GM18498 (cell line): Measurements from ENCODE around the gene CCDC187.
"Not testable (repeated sequence)": the region's sequence is repeated elsewhere in the genome, so short reads cannot be mapped to it uniquely, and the experiment has no call there.

ENCODE experiments used
- ATAC-seq: cut with Tn5 transposase; IDR thresholded peaks from one replicate; pipeline ENCODE4 v1.9.1; 2021; ENCODE audit warnings: mild to moderate bottlenecking, moderate library complexity; ENCODE audit not compliant: unreplicated experiment

CCDC187 gene

DNA sequence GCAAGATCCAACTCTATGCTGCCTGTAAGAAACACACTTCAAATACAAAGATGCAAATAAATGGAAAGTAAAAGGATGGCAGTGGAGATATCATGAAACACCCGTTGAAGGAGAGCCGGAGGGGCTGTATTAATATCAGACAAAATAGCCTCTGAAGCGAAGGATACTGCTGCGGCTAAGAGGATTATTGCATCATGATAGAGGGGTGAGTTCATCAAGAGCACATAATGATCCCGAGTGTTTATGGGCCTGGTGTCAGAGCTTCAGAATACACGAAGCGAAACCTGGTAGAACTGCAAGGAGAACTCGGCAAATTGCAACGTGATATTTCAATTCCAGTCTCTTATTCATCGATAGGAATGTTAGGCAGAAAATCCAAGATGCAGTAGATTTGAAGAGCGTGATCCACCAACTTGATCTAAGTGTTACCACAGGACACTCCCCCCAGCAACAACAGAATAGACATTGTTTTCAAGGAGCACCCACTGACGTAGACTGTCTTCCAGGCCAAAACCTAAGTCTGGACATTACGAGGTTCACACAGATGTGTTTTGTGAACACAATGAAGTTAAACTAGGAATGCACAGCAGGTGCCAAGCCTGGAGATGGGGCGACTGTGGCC, 30.5 kb downstream of the CCDC187 start:
- ATAC-seq, result no peak

DNA sequence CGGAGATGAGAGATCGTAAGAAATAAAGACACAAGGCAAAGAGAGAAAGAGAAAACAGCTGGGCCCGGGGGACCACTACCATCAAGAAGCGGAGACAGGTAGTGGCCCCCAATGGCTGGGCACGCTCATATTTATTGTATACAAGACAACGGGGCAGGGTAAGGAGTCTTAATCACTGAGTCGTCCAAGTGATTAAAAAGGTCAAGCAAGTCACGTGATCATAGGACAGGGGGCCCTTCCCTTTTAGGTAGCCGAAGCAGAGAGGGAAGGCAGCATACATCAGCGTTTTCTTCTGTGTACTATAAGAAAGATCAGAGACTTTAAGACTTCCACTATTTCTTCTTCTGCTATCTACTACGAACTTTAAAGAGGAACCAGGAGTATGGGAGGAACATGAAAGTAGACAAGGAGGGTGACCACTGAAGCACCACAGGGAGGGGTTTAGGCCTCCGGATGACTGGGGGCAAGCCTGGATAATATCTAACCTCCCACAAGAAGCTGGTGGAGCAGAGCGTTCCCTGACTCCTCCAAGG, 33.7 kb downstream of the CCDC187 start:
- no peak for ATAC-seq

DNA sequence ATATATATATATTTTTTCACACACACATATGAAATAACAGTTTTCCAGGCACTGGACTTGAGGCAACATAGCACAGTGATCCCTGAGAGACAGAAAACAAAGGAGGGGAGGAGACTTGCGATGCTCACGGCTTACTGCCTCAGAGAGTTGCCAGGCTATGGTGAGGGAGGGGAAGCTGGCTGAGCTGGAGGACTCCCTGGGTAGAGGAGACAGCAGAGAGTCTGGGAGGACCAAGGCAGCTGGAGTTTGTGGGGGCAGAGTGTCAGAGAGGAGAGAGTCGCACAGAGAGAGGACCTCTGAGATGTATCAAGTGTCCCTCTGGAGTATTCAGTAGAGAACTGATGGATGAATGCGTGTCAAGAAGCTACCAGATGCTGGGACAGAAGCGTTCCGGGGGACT, 35.2 kb downstream of the CCDC187 start:
- no peak for ATAC-seq

DNA sequence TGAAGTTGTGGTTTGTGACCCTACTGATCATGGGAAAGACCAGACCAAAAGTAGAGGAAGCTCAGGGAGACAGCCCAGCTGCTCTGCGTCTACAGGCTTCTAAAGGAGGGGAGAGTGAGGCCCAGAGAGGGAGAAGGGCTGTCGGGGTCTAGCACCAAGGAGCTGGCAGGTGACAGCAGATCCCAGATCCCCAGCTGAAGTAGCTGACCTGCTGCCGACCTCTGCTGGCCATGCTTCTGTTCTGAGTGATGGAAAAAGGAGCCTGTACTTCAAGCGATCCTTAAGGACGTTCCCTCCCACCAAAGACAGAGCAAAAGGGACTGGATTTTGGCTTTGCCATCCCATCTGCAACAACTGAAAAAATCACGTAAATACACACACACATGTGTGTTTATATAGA, 35.6 kb downstream of the CCDC187 start:
- ATAC-seq, result no peak

DNA sequence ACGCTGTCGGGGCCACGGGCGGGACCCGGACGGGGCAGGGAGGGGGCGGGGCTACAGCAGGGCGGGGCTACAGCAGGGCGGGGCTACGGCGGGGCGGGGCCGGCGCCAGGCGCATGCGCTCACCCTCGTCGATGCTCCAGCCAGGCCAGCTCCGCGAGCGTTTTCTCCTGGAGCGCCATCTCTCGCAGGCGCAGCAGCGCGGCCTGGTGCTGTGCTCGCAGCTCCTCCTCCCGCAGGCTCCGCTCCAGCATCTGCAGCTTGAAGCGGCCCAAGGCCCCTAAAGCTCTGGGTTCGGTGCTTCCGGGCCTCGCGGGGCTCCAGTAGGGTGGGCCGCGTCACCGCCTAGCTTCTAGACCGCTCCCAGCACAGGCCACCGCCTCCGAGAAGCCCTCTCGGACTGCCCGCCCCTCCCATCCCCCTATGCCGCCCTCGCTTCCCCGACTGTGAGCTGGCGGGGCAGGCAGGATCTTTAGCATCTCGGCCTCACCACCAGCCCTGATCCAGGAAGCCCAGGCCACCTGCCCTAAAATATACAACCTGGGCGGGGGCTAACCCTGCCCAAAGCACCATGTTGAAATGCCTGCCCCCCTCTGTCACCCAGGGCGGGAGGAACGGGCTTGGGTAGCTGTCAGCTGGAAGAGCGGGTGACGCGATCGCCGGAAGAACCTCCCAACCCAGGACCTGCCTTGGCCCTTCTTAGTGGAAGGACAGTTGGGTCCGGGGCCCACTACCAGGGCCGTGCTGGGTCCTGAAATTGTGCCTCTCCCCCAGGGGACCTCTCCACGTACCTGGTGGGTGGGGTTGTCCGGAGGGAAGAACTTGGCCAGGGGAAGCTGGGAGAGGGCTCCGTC, 36.4 kb downstream of the CCDC187 start:
- ATAC-seq, result peak; percentile 78

DNA sequence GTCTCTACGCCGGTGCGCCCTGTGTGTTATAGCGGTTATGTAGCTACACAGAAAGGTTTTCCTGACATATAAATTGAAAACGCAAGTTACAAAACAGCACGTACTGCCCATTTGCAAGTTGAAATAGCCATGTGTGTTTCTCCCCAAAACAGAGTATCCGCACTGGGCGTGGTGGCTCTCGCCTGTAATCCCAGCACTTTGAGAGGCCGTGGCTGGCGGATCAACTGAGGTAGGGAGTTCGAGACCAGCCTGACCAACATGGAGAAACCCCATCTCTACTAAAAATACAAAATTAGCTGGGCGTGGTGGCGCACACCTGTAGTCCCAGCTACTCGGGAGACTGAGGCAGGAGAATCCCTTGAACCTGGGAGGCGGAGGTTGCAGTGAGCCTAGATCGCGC, 37.3 kb downstream of the CCDC187 start:
- not testable (repeated sequence) for ATAC-seq

DNA sequence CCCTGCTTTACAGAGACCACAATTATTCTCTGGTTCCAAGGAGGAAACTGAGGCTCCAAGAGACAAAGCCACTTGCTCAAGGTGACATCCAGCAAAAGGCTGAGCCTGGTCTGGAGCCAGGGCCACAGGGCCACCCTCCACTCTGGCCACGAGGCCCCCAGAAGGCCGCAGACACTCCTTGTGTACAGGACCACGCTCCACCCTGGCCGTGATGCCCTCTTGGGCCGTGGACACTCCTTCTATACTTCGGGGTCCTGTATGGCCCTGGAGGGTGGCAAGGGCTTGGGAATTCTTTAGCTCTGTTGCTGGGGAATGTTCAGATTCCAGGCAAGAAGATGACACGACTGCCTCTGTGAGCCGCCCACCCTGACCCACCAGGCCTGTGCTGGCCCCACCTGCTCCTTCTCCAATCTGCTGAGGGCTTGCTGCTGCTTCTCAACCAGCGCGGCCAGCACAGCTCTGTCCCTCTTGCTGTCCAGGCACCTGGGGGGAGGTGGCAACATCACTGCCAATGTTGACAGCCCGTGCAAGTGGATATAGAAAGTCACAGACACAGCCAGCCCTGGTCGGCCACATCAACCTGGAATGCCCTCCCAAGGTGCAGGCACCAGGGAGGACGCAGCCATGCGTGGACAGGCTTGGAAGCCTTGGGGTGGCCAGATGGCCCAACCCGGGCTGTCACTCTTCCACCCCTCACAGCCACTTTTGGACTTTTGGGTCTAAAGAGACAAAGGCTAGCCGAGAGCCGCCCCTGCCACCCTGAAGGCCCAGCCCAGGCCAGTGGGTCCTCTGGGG, 38.1 kb downstream of the CCDC187 start:
- no peak for ATAC-seq

DNA sequence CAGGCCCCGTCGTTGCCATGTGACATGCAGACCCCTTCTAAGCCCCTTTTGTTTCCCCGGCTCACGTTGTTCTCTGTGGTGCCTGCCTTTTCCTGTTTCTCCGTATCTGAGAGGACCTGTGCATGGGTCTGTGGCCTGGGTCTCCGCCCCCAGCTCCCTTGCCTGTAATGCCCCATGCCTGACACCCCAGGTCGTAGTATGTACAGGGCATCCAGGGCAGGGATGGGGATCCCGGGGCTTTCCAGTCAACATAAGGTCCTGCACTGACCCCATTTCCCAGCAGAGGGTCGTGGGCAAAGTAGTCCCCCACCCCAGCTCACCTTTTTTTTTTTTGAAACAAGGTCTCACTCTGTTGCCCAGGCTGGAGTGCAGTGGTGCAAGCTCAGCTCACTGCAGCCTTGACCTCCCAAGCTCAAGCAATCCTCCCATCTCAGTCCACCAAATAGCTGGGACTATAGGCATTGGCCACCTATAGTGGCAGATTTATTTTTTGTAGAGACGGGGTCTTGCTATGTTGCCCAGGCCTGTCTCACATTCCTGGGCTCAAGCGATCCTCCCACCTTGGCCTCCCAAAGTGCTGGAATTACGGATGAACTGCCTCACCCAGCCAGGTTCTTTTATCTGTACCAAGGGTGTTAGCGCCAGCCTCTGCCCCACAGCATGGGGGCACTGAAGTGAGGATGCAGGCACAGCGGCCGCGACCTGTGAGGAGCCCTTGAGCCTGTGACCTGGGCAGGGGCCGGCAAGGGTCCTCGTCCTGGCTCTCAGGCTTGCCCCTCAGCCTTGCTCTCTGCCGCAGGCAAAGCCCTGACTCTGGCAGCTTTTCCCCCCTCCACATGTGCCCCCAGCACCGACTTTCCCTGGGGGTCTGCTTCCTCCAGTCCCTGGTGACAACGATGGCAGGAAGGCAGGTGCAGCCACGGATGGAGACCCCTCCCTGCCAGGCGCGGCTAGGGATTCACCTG, 39.2 kb downstream of the CCDC187 start:
- ATAC-seq, result no peak

DNA sequence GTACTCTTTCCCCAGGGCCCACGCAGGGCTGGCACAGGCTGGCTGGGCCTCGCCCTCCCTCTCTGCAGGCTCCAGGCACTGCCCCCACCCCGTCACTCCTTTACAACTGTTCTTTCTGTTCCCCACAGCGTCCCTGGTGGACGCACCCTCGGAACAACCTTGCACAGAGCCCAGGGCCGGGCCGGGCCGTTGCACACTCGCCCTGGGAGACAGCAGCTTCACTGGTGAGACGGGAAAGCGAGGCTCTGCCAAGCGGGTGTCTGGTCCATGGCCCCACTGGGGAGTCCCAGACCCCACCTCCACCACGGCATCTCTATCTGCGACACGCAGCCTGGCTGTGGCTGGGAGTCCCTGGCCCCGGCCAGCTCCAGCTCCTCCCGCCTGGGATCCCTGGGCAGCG, 39.9 kb downstream of the CCDC187 start:
- no peak for ATAC-seq

DNA sequence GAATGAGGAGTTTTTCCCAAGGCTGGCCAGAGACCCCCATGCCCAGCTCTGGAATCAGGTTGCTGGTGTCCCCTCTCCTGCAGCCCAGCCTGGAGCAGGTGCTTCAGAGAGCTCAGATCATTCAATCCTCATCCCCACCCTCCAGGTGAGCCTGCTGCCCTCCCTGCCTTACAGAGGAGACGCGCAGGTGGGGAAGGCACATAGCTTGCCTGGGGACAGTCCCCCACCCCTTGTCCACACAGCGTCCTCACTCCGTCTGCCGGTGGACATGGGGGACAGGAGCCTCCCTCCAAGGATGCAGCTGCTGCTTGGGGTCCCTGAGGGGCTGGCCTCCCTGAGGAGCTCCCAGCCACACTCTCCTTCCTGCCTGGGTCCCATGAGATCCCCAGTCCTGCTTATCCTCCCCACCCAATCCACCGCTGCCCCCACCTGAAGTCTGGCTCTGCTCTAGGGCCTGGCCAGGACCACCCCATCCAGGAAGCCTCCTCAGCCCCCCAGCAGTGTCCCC, 41.2 kb downstream of the CCDC187 start:
- no peak for ATAC-seq

DNA sequence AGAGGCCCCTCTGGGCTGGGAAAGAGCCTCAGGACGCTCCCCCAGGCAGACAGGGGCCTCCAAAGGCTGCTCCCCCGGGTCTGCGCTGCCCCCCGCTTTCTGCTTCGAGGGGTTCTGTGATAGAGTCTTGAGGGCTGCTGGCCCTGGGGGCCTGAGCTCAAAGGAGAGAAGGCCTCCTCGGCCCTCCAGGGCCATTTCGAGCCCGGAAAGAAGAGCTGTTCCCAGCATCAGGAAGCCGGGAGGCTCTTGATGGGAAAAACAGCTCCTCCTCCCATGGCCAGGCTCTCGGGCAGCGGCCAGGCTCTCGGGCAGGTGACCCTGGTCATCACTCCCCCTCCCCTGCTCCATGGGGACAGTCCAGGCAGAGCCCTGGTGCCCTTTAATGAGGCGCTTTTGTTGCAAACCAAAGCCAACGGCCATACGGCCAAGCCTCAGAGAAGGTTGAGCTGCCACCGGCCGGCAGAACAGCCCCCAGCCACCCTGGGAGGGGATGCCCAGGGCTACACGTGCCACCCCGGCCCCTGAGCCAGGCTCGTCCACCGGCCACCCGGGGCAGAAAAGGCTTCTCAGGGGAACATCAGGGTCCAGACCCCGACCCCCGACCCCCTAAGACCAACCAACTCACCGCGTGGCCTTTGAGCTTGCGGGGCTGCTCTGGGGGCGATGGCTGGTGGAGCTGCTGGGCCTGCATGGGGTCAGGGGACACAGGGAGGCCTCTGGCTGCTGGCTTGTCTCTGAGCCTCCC, 42.0 kb downstream of the CCDC187 start:
- ATAC-seq, result no peak

DNA sequence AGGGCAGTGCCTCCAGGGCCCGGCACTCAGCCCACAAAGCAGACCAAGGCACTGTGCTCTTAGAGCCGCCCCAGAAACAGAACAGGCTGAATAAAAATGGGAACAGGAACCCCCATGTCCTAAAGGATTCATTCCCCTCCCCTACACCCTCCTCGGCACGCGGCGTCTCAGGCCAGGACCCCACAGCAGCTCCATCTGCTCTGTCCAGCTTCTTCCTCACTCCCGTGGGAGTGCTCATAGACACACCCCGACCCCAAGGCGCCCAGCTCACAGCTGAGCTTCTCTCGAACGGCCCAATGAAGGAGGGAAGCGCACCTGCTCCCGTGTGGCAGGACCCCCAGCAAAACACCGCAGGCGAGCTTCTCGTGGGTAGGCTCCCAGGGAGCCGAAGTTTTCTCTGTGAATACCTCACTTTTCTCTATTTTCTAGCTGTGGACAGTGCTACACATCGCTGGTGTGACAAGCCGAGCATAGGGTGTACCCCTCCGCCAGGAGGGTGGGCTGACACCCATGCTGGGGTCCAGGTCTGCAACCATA, 42.9 kb downstream of the CCDC187 start:
- ATAC-seq, result no peak

DNA sequence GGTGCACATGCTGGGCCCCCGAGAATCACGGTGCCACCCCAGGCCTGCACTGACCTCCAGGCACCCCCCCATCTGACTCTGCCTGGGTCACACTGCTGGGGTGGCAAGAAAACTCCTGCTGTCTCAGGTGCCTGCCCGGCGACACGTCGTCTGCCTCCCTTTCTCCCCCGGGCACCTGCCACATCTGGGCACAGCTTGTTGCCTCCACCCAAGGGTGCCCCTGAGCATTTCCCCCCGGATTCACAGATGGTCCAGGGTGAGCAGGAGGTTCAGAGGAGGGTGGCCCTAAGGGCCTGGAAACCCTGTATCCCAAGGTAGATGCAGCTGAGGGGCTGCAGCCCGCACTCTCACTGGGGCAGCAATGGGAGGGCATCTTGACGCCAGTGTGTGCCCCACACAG, 43.4 kb downstream of the CCDC187 start:
- no peak for ATAC-seq

DNA sequence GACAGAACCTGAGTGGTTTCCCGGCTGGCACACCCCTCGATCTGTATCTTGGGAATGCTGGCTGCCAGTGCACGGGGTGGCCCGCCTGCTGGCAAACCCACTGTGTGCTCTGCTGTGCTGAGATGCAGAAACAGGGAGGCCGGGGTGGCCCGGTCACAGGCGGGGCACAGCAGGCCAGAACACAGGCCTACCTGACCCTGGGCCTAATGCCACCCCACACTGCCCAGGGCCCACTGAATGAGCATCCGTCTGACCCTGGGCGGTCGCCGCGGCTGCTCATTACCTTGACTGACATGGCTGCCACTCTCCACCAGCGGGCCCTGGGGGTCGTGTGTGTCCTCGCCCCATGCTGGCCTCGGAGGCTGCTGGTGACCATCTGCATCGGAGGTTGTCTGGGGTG, 44.1 kb downstream of the CCDC187 start:
- no peak for ATAC-seq

DNA sequence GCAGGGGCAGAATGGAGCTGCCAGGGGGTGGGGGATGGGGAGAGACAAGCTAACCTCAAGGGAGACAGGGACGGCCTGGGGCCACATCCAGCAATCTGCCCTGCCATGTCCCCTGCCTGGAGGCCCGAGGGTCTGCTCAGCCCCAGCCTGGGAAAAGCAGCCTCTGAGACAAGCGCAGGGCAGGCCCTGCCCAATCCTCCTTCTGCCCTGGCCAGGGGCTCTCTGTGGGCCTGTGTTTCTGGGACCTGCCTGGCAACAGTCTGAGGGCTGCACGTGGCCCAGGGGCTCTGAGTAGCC, 44.4 kb downstream of the CCDC187 start:
- ATAC-seq, result no peak

DNA sequence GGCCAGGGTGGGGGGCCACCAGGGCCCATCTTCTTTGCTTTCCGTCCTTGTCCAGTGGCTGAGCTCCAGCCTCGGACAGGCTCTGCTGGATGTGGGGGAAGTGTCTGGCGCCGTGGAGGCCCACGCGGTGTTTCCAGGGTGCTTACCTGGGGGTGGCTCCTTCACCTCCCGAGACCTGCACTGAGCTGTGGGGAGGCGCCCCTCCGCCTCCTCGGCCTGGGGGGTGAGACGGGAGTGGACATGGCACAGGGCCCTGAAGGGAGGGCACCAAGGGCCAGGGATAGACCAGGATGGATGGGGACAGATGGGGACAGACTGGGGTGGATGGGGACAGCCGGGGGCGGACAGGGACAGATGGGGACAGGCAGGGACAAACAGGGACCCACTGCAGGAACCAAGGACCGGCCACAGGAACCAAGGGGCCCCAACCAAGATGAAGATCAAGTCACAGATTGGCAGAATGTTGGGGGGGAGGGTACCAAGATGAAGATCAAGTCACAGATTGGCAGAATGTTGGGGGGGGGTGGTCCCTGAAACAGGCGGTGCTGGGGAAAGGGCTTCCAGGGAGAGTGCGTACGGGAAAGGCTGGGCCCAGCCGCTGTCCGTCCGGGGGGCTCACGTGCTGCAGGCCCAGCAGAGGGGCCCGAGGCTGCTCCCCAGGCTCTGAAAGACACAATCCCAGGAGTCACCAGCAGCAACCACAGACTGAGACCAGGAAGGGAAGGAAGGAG, 44.9 kb downstream of the CCDC187 start:
- no peak for ATAC-seq

DNA sequence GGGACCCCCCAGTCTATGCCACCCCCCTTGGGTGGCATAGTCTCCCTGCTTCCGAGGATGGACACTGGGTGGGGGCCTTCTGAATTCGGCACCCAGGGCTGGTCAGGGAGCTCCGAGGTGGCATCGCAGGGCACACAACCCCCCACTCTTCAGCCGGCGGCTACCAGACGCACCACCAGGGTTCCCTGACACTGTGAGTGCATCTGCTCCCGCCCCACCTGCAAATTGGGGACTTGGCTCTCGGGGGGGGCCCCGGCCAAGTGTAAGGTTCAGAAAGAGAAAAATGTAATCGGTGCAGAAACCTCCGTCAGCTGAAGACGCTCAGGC, 45.6 kb downstream of the CCDC187 start:
- ATAC-seq, result no peak

DNA sequence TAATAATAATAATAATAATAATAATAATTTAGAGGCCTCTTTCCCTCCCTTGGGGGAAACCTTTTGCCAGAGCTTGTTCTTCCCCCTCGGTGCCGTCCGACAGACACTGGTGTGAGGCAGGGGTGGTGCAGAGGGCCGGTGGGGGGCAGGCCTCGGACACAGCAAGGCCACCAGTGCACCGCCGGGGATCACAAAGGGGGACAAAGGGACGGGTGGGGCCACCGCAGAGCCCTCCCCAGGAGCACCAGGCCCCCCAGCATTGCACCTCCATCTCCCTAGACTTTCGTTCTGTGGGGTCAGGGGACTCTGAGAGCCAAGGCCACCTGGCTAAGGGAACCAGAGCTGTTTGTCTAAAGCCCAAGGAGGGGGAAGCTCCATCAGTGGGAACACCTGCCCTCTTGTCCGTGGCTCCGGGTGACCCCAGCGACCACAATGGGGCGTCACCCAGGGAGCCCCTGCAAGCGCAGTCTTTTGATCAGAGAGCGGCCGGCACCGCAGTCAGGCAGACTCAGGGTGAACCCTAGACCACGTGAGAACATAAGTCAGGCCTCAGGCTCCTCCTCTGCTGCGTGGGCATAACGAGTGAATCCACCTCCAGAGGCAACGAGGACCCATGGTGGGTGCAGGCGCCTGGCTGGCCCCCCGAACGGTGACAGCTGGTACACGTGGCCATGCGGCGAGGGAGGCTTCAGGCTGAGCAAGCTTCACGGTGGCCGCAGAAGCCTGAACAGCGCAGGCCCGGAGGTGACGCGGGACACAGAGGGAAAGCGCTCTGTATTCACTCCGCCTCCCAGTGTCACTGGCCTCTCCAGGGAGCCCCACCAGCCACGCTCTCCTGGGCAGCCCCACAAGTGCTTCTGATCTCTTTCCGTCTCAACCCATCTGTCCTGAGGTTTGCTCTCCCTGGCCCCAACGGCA, 46.3 kb downstream of the CCDC187 start:
- ATAC-seq, result no peak
